GM18951 (cell line): ENCODE data around the gene ANAPC1.
"Not testable (repeated sequence)": the region's sequence is repeated elsewhere in the genome, so short reads cannot be mapped to it uniquely, and the experiment has no call there.

Experiments used
- POLR2A ChIP-seq: IDR thresholded peaks from 4 replicates; pipeline ENCODE4 v1.6.1; 2011; ENCODE audit warnings: mild to moderate bottlenecking; ENCODE audit not compliant: insufficient read length, insufficient read depth; ENCODE audit errors: extremely low read depth
- in situ Hi-C: fragments of 300-500 bp; cut with MboI; formaldehyde crosslinking; loops from one replicate; pipeline ENCODE4 v1.12.0; 2022; ENCODE audit warnings: low sequenced_read_pairs, mixed read lengths, inconsistent platforms; ENCODE audit not compliant: unreplicated experiment

Gene ANAPC1

GRCh38 chr2:111912547-111912946 is 28.6 kb upstream of the ANAPC1 start:
- in situ Hi-C loops: no loop called here
- TF ChIP-seq POLR2A: no peak

DNA sequence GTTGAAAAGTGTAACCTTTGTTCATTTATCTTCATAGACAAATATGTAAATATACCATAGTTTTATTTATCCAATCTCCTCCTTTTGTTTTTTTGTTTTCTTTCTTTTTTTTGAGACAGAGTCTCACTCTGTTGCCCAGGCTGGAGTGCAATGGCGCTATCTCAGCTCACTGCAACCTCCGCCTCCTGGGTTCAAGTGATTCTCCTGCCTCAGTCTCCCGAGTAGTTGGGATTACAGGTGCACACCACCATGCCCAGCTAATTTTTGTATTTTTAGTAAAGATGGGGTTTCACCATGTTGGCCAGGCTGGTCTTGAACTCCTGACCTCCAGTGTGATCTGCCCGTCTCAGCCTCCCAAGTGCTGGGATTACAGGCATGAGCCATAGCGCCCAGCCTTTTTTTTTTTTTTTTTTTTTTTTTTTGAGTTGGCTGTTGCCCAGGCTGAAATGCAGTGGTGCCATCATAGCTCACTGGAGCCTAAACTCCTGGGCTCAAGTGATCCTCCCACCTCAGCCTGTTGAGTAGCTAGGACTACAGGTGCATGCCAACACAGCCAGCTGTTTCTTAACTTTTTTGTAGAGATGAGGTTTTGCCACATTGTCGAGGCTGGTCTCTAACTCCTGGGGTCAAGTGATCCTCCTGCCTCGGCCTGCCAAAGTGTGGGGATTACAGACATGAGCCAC is 27.4 kb upstream of the ANAPC1 start:
- in situ Hi-C loops: not testable (repeated sequence)

DNA sequence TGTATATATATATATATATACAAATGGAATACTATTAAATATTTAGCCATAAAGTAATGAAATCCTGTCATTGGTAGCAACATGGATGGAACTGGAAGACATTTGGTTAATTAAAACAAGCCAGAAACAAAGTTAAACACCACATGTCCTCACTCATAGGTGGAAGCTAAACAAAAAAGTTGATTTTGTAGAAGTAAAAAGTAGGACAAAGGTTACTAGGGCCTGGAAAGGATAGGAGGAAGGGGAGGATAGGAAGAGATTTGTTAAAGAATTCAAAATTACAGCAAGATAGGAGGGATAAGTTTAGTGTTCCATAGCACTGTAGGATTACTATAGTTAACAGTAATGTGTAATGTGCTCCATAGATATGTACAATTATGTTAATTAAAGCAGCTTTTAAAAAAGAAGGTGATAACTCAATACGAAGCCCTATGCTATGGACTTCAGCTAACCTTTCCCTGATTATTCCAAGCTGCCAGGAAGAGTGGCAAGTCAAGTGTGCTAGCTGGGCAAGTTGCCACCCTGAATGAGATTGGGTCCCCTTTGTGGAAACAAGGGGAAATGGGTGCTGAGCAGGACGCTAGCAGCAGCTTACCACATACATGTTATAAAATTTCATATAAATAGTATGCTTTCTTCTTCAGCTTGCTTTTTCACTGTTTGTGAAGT is 26.8 kb upstream of the ANAPC1 start:
- TF ChIP-seq POLR2A: no peak
- in situ Hi-C loops: no loop called here

DNA sequence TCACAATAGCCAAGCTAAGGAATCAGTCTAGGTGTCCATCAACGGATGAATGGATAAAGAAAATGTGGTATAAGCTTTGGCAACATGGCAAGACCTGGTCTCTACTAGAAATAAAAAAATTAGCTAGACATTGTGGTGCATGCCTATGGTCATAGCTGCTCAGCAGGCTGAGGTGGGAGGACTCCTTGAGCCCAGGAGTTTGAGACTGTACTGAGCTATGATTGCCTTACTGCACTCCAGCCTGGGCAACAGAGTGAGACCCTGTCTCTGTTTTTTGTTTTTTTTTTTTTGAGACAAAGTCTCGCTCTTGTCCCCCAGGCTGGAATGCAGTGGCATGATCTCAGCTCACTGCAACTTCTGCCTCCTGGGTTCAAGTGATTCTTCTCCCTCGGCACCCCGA is 26.0 kb upstream of the ANAPC1 start:
- in situ Hi-C loops: not testable (repeated sequence)

DNA sequence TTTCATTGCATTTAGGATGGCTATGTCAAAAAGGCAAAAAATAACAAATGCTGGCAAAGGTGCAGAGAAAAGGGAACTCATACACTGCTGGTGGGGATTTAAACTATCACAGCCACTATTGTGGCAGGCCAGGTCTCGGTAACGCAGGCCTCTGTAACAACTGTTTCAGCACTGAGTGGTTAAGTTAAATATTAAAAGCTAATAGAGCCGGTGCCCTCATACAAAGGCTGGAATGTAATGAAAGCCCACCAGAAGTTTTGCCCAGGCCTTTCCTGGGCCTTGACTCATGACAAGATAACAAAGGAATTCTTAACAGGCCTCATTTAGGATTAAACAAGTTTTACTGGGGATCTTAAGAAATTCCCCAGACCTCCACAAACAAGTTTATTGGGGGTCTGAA is 25.1 kb upstream of the ANAPC1 start:
- in situ Hi-C loops: no loop called here
- TF ChIP-seq POLR2A: no peak

DNA sequence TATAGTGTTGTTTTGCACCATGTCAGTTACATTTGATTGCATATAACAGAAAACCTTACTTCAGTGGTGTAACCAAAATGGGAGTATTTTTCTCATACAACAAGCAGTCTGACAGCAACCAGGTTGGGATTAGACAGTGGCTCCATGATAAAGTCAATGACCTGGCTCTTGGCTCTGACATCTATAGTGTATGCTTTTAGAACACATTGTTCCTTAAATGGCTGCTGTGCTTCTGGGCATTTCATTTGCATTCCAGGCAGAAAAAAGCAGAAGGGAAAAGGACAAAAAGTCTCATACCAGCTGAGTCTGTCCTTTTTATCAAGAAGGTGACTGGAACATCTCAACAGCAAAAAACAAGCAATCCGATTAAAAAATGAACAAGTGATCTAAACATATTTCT is 24.6 kb upstream of the ANAPC1 start:
- in situ Hi-C loops: no loop called here
- TF ChIP-seq POLR2A: no peak

- no peak for TF ChIP-seq POLR2A
- in situ Hi-C loops: no loop called here
Observed at GRCh38 chr2:111905990-111906735, 22.2 kb upstream of the ANAPC1 start.

GRCh38 chr2:111905475-111905869 is 21.5 kb upstream of the ANAPC1 start:
- in situ Hi-C loops: not testable (repeated sequence)

DNA sequence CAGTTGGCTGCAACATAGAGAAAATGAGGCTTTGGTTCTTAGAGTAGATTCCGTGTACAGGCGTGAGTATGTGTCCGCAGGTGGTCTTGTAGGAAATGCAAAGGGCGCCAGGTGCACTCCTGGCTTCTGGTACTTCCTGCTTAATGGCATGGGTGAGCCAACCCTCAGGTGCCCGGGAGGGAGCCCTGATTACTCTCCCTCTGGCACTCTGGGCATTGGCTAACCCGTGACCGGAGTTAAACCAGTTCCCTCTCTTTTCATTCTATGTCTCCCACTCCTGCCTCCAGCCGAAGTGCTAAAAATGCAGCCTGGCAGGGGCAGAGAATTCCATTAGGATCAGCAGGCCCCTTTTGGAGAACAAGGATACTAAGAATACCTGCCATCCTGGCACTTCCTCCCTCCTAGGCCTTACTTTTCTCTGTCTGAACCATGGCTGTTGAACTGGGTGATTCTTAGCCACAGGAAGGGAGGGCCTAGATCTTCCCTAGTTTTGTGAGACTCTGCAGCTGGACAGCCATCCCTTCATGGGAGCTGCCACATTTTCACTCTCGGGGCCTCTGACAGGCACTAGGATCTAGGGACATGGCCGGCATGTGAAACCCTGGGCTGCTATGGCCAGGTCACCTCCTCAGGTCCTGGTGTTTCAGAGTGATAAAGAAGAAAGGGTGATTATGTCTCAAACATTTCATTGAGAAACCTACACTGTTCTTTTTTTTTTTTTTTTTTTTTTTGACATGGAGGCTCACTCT is 20.9 kb upstream of the ANAPC1 start:
- in situ Hi-C loops: no loop called here
- no peak for TF ChIP-seq POLR2A

GRCh38 chr2:111903930-111904439 is 20.0 kb upstream of the ANAPC1 start:
- no peak for TF ChIP-seq POLR2A
- in situ Hi-C loops: no loop called here

DNA sequence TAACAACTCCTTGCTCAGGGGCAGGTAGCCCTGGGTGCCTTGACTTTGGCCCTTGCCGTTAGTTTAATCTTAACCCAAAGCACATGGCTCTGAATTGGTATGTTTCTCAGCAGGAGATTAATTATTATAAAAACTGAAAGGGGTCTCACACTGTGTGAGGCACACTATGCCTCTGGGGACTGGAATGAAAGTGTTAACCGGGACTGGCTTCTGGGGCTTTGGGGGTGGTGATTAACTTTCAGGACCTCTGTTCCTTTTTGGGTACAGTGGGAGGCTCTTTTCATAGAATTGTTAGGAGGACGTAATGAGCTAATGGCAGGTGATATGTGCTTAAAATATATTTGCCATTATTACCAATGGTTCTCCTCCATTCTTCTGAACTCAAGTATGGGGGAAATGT is 19.5 kb upstream of the ANAPC1 start:
- in situ Hi-C loops: no loop called here

GRCh38 chr2:111900859-111901258 is 16.9 kb upstream of the ANAPC1 start:
- in situ Hi-C loops: no loop called here
- no peak for TF ChIP-seq POLR2A

More for the DNA sequence above, 19.5 kb upstream of the ANAPC1 start:
- TF ChIP-seq POLR2A: no peak

DNA sequence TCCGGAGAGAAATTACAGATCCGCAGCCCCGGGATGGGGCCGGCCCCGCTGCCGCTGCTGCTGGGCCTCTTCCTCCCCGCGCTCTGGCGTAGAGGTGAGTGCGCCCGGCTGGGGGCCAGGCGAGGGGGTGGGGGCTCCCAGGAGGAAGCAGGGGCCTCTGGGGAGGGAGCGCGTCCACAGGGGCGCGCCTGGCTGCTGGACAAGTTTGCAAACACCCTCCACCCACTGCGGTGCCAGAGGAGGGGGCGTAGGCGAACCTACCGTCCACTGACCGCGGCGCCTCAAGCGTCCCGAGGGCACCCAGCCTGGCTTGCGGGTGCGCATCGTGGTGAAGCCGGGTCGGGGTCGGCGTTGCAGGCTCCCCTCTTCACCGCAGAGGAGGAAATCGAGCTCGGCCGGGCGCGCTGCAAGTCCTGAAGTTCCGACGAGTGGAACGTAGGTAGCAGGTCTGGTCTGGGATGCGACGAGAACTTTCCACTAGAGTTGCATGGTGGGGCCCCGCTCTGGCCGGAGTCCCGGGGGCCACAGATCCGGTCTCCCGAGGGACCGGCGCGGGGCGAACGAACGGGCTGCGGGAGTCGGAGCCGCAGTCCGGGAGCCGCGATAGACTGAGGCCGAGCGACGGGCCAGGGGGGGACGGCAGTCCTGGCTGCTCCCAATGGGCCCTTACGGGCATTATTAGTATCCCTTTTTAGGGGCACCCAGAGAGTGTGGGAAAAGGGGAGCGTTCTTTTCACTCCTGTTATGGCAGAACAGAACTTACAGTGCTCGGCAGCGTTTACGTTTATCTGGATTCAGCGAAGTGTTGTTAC is 14.9 kb upstream of the ANAPC1 start:
- in situ Hi-C loops: no loop called here
- TF ChIP-seq POLR2A: no peak
